Stimulated activated CD4-positive, alpha-beta T cell treated with anti-CD3 and anti-CD28 coated beads, TNF-alpha, amount 100 ng/mL, for 48 hours (primary cell): ENCODE measurements around the gene CES2.
"Not testable (repeated sequence)": the region's sequence is repeated elsewhere in the genome, so short reads cannot be mapped to it uniquely, and the experiment has no call there.

Experiments used
- DNase-seq, 3 donors: peaks; one replicate each; pipeline ENCODE4 v3.0.0-alpha.2; 2020; ENCODE audit warnings: low read depth in 3 of 3

Gene CES2

GRCh38 chr16:66953462-66954096, 18.3 kb downstream of the CES2 start:
- no peak for DNase-seq

- DNase-seq: peak; percentile 55 to 79 (median 58)
These were observed 18.9 kb downstream of the CES2 start for GRCh38 chr16:66954097-66954659.

DNA sequence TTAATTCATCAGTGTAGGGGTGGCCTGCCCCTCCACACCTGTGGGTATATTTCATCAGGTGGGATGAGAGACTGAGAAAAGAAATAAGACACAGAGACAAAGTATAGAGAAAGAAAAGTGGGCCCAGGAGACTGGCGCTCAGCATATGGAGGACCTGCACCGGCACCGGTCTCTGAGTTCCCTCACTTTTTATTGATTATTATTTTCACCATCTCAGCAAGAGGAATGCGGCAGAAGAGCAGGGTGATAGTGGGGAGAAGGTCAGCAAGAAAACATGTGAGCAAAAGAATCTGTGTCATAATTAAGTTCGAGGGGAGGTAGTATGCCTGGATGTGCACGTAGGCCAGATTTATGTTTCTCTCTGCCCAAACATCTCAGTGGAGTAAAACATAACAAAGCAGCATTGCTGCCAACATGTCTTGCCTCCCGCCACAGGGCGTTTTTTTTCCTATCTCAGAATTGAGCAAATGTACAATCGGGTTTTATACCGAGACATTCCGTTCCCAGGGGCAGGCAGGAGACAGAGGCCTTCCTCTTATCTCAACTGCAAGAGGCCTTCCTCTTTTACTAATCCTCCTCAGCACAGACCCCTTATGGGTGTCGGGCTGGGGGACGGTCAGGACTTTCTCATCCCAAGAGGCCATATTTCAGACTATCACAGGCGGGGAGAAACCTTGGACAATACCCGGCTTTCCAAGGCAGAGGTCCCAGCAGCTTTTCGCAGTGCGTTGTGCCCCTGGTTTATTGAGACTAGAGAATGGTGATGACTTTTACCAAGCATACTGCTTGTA, 20.2 kb downstream of the CES2 start:
- DNase-seq: not testable (repeated sequence)

GRCh38 chr16:66956154-66956457, 20.8 kb downstream of the CES2 start:
- DNase-seq: not testable (repeated sequence)

GRCh38 chr16:66958857-66959703, 23.8 kb downstream of the CES2 start:
- DNase-seq: no peak

- no peak for DNase-seq
These were observed 24.4 kb downstream of the CES2 start for GRCh38 chr16:66959704-66960161.

- no peak for DNase-seq
These were observed 25.0 kb downstream of the CES2 start for GRCh38 chr16:66960270-66960669.

DNA sequence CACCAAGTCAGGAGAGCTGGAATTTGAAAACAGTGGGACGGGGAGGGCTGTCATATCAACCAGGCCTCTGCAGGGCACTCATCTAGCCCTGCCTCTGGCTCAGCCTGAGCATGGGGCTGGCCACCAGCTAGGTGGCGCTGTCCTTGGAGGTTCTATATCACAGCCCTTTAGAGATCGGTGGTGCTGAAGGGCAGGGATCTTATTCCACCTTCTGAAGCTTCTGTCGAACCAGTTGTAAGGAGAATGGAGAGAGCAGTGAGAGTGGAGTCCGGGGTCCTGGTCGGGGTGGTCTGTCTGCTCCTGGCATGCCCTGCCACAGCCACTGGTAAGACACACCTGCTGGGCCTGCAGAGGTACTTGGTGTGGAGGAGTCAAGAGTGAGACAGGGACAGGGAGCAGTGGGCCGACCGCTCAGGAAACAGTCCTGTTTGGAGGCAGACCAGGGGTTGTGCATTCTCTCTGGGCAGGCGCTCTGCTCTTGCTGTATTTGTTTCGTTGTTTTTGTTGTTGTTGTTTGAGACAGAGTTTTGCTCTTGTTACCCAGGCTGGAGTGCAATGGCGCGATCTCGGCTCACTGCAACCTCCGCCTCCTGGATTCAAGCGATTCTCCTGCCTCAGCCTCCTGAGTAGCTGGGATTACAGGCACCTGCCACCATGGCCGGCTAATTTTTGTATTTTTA, 25.9 kb downstream of the CES2 start, which contains the start of gene CES3:
Gene CES3 (plus strand): TSS at position 202 of the 680 bp plus-strand sequence. CDS start 42 bp downstream, at position 244.
- DNase-seq: peak; percentile 51 to 61 (median 55)

DNA sequence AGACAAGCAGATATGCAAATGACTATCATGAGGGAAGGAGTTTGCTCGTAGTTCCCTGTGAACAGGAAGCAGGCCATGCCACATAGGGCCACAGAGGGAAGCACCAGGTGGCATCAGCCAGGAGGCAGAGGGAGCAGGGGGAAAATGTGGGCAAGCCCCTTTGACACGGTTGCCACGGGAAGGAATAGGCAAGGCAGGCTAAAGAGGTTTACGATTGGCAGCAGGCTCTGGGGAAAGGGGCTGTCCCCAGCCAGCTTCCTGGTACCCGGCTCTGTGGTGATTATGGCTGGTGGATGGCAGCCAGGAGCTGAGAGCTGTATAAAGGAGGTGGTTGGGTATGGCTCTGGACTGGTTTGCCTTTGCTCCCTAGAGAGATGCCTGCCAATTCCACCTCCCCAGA, 26.6 kb downstream of the CES2 start:
- no peak for DNase-seq

DNA sequence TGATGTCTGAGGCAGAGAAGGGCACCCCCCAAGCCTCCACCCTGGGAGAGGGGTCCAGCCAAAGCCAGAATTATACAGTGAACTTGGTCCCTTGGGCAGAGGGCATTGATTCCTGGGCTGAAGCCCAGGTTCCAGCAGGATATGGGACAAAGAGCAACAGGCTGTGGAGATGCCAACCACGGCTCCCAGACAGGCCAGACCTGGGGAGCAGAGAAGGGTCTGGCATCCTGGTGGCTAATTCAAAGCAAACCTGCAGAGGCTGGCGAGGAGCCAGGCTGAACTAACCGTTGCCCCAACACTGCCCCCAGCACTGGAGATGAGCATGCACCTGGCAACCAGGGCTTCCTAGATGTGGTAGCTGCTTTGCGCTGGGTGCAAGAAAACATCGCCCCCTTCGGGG, 28.7 kb downstream of the CES2 start:
- no peak for DNase-seq

DNA sequence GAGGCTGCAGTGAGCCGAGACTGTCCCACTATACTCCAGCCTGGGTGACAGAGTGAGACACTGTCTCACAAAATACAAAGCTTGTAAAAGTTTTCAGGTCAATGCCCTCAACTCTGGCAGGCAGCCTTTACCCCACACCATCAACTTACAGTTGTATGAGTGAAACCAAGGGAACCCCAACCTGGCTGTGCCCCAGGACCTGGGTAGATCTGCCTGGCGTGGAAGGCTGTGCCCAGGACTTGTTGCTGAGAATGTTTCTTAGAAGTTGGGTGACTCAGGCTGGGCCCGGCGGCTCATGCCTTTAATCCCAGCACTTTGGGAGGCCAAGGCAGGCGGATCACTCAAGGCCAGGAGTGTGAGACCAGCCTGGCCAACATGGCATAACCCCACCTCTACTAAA, 33.5 kb downstream of the CES2 start:
- DNase-seq: no peak

DNA sequence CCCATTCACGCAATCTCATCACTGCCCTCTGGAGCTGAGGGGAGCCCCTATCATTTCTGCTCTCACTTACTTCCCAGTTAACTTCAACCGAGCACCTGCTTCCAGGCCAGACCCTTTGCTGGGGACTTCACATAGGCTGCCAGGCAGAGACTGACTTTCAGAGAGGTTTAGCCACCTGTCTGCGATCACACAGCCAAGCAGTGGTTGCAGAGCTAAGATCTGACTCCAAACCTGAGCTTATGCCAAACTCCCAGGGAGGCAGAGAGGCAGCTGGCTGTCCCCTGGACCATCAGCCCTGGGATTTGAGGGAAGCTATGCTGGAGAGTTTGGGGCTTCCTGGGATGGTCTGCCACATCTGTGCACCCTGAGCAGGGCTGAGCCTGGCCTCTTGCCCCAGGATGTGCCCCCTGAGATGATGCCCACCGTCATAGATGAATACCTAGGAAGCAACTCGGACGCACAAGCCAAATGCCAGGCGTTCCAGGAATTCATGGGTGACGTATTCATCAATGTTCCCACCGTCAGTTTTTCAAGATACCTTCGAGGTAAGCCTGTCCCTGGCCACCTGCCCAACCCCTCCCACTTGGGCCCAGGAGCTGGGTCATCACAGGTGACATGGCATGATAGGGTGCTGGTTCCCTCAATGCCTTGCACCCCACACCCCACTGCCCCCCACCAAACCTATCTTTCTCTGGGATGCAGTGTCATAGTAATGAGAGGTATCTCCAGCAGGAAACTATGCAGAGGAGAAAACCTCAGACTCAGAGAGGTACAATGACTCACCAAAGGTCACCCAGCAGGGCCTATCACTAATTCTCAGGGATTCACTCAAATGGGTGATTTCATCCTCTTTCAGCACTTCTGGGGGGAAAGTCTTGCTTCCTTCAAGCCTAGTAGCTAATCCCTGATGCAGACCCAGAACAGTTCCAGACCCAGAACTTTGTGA, 35.7 kb downstream of the CES2 start:
- no peak for DNase-seq

DNA sequence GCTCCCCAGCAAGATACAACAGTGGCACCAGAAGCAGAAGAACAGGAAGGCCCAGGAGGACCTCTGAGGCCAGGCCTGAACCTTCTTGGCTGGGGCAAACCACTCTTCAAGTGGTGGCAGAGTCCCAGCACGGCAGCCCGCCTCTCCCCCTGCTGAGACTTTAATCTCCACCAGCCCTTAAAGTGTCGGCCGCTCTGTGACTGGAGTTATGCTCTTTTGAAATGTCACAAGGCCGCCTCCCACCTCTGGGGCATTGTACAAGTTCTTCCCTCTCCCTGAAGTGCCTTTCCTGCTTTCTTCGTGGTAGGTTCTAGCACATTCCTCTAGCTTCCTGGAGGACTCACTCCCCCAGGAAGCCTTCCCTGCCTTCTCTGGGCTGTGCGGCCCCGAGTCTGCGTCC, 37.7 kb downstream of the CES2 start:
- no peak for DNase-seq

DNA sequence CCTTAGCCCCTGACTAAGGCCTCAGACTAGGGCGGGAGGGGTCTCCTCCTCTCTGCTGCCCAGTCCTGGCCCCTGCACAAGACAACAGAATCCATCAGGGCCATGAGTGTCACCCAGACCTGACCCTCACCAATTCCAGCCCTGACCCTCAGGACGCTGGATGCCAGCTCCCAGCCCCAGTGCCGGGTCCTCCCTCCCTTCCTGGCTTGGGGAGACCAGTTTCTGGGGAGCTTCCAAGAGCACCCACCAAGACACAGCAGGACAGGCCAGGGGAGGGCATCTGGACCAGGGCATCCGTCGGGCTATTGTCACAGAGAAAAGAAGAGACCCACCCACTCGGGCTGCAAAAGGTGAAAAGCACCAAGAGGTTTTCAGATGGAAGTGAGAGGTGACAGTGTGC, 38.4 kb downstream of the CES2 start:
- no peak for DNase-seq

DNA sequence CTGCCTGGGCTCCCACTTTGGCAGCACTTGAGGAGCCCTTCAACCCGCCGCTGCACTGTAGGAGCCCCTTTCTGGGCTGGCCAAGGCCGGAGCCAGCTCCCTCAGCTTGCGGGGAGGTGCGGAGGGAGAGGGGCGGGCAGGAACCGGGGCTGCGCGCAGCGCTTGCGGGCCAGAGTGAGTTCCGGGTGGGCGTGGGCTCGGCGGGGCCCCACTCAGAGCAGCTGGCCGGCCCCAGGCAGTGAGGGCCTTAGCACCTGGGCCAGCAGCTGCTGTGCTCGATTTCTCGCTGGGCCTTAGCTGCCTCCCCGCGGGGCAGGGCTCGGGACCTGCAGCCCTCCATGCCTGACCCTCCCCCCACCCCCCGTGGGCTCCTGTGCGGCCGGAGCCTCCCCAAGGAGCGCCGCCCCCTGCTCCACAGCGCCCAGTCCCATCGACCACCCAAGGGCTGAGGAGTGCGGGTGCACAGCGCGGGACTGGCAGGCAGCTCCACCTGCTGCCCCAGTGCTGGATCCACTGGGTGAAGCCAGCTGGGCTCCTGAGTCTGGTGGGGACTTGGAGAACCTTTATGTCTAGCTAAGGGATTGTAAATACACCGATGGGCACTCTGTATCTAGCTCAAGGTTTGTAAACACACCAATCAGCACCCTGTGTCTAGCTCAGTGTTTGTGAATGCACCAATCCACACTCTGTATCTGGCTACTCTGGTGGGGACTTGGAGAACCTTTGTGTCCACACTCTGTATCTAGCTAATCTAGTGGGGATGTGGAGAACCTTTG, 39.0 kb downstream of the CES2 start:
- DNase-seq: not testable (repeated sequence)

GRCh38 chr16:66974932-66975246, 39.6 kb downstream of the CES2 start:
- DNase-seq: peak; percentile 26 to 57 (median 52)

DNA sequence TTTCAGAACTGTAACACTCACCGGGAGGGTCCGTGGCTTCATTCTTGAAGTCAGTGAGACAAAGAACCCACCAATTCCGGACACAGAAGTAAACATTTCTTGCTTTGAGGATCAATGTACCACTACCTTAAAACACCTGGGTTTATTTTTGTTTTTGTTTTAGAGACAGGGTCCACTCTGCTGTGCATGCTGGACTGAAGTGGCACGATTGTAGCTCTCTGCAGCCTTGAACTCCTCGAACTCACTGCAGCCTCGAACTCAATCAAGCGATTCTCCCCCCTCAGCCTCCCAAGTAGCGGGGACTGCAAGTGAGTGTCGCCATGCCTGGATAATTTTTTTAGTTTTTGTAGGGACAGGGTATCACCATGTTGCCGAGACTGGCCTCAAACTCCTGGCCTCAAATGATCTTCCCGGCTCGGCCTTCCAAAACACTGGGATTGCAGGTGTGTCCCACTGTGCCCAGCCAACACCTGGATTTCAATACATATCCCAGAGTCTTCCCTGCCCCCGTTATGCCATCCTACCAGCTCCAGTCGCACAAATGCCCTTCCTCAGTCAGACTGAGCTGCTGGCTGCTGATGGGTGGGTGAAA, 40.1 kb downstream of the CES2 start:
- DNase-seq: no peak

DNA sequence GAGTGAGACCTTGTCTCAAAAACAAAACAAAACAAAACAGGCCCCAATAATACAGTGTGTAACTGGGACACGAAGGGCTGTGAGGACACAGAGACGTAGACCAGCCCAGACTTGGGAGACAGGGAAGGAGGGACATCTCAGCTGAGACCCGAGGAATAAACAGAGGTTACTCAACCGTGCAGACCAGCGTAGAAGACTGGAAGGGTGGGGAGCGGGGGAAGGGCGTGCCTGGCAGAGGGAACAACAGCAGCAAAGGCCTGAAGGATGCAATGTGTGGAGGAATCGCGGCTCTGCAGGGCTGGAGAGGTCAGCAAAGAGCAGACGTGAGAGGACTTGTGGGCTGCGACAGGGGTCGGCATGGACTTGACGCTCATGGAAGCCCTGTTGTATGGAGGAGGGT, 41.4 kb downstream of the CES2 start:
- DNase-seq: no peak
